Motor neuron (in vitro differentiated cells): ENCODE results near the gene CUL9. TPM values are rescaled to one million over a fixed set of nuclear protein-coding genes. Genes with fewer than 3 reads are reported as not detected.

Source experiments
- ATAC-seq, 8 experiments: fragments of 200-7000 bp; cut with Tn5 transposase; replicated peaks in 6 of 8; 2 replicates each; pipeline ENCODE4 v1.8.0; 2021; ENCODE audit warnings: mild to moderate bottlenecking in 8 of 8, moderate library complexity in 8 of 8
- H3K27ac ChIP-seq, 2 donors: fragments of 250-450 bp; sonication (Bioruptor Pico); 2 replicates each; pipeline ENCODE4 v1.9.0; 2021; ENCODE audit warnings: antibody characterized with exemption in 2 of 2, mild to moderate bottlenecking in 2 of 2, moderate library complexity in 1 of 2
- H3K4me1 ChIP-seq, 2 donors: fragments of 250-450 bp; sonication (Bioruptor Pico); replicated peaks in 1 of 2; 2 replicates each; pipeline ENCODE4 v1.6.1; 2021; ENCODE audit warnings: antibody characterized with exemption in 2 of 2, mild to moderate bottlenecking in 2 of 2, moderate library complexity in 1 of 2
- H3K4me3 ChIP-seq, 5 donors: fragments of 250-450 bp; sonication (Bioruptor Pico); 2 replicates each; pipeline ENCODE4 v1.9.0; 2021; ENCODE audit warnings: antibody characterized with exemption in 5 of 5, mild to moderate bottlenecking in 5 of 5, moderate library complexity in 4 of 5
- WGBS, 10 experiments: fragments of 450-650 bp; shearing (Covaris generic); methylation state at CpG; one replicate each; pipeline ENCODE4 v1.0.0; 2022; 5-methylcytosine and 5-hydroxymethylcytosine counted together
- in situ Hi-C, 9 experiments: fragments of 400-800 bp; cut with MboI; loops; one replicate each; pipeline ENCODE4 v1.15.0; 2021; ENCODE audit warnings: low sequenced_read_pairs in 9 of 9, low pct_unique_long_range_greater_than_20kb in 2 of 9; ENCODE audit not compliant: unreplicated experiment in 9 of 9
- total RNA-seq, 8 experiments: library from RNA; unstranded; fragments of 300-600 nt; gene quantifications; 2 replicates each; pipeline versions ENCODE4 v1.2.3 to v1.2.4, GENCODE V29; 2022

The CUL9 gene
- total RNA-seq, 8 experiments from 2014 or later = 15.3 to 70.3 (median 23.3) TPM

- in situ Hi-C loops = no loop called here
- Histone ChIP-seq H3K4me1 (no peaks in the 10 kb centered on the region), H3K4me3 (no peak overlapping the region), H3K27ac (no peak overlapping the region)
- WGBS, 10 experiments = 74 to 100% (median 90%) methylated on average over 1 to 2 of the region's 2 CpGs
- no peak for ATAC-seq
Observed at GRCh38 chr6:43207286-43207685, 25.3 kb downstream of the CUL9 start.

- H3K27ac ChIP-seq = no peak overlapping the region
- H3K4me3 ChIP-seq = no peak overlapping the region
- H3K4me1 ChIP-seq = no peaks in the 10 kb centered on the region
- no peak for ATAC-seq
- WGBS, 10 experiments = 17 to 83% (median 50%) methylated on average over 1 of the region's 1 CpG; no CpG with 5 or more reads in 5 of the 10 experiments
- in situ Hi-C loops = no loop called here
Observed at GRCh38 chr6:43211955-43212354, 30.0 kb downstream of the CUL9 start.

GRCh38 chr6:43213431-43213830, 31.4 kb downstream of the CUL9 start:
- no peak for ATAC-seq
- Histone ChIP-seq H3K27ac (no peak overlapping the region), H3K4me1 (no peaks in the 10 kb centered on the region), H3K4me3 (no peak overlapping the region)
- in situ Hi-C loops = no loop called here
- 50 to 92% (median 75%) methylated on average over 1 to 5 of the region's 11 CpGs; no CpG with 5 or more reads in 4 of the 10 experiments for WGBS, 10 experiments

- no peak for ATAC-seq
Observed at GRCh38 chr6:43215066-43215465, 33.1 kb downstream of the CUL9 start.

GRCh38 chr6:43216200-43216599, 34.2 kb downstream of the CUL9 start:
- no peaks in the 10 kb centered on the region for H3K4me1 ChIP-seq
- H3K4me3 ChIP-seq = no peak overlapping the region
- in situ Hi-C loops = no loop called here
- ATAC-seq = no peak
- H3K27ac ChIP-seq = no peak overlapping the region
- 69 to 90% (median 88%) methylated on average over 4 to 8 of the region's 12 CpGs; no CpG with 5 or more reads in 6 of the 10 experiments for WGBS, 10 experiments

More at GRCh38 chr6:43215066-43215465, 33.1 kb downstream of the CUL9 start:
- in situ Hi-C loops = no loop called here
- WGBS, 10 experiments = 80 to 100% (median 100%) methylated on average over 1 to 7 of the region's 8 CpGs; no CpG with 5 or more reads in 3 of the 10 experiments
- no peak overlapping the region for H3K27ac ChIP-seq
- no peaks in the 10 kb centered on the region for H3K4me1 ChIP-seq
- H3K4me3 ChIP-seq = no peak overlapping the region

GRCh38 chr6:43217351-43217750, 35.4 kb downstream of the CUL9 start:
- H3K4me1 ChIP-seq = no peaks in the 10 kb centered on the region
- H3K27ac ChIP-seq = no peak overlapping the region
- H3K4me3 ChIP-seq = no peak overlapping the region
- 20 to 100% (median 83%) methylated on average over 1 to 4 of the region's 5 CpGs; no CpG with 5 or more reads in 4 of the 10 experiments for WGBS, 10 experiments
- in situ Hi-C loops = no loop called here
- no peak for ATAC-seq

- Histone ChIP-seq H3K4me1 (no peaks in the 10 kb centered on the region), H3K4me3 (no peak overlapping the region), H3K27ac (no peak overlapping the region)
- WGBS, 10 experiments = 92 to 100% (median 94%) methylated on average over 1 to 3 of the region's 3 CpGs; no CpG with 5 or more reads in 5 of the 10 experiments
- in situ Hi-C loops = no loop called here
- no peak for ATAC-seq
Observed at GRCh38 chr6:43219119-43219518, 37.1 kb downstream of the CUL9 start.

- Histone ChIP-seq H3K4me3 (no peak overlapping the region), H3K4me1 (no peaks in the 10 kb centered on the region), H3K27ac (no peak overlapping the region)
- in situ Hi-C loops = no loop called here
- ATAC-seq = no peak
- 73 to 100% (median 90%) methylated on average over 1 to 7 of the region's 7 CpGs; no CpG with 5 or more reads in 1 of the 10 experiments for WGBS, 10 experiments
Observed at GRCh38 chr6:43219814-43220213, 37.8 kb downstream of the CUL9 start.

GRCh38 chr6:43220439-43220951, 38.5 kb downstream of the CUL9 start:
- 100% methylated on average over 3 of the region's 16 CpGs; no CpG with 5 or more reads in 9 of the 10 experiments for WGBS, 10 experiments
- no peak for ATAC-seq

GRCh38 chr6:43221046-43221972, 39.3 kb downstream of the CUL9 start:
- Histone ChIP-seq H3K4me1 (no peaks in the 10 kb centered on the region), H3K27ac (no peak overlapping the region), H3K4me3 (no peak overlapping the region)
- WGBS, 10 experiments = 50 to 83% (median 70%) methylated on average over 1 to 2 of the region's 20 CpGs; no CpG with 5 or more reads in 6 of the 10 experiments
- peak in 3 of 8 experiments; percentile 17 to 81 (median 25) for ATAC-seq
- in situ Hi-C loops = no loop called here

More at GRCh38 chr6:43220439-43220951, 38.5 kb downstream of the CUL9 start:
- in situ Hi-C loops = no loop called here
- Histone ChIP-seq H3K4me1 (no peaks in the 10 kb centered on the region), H3K4me3 (no peak overlapping the region), H3K27ac (no peak overlapping the region)

GRCh38 chr6:43222418-43223059, 40.5 kb downstream of the CUL9 start:
- Histone ChIP-seq H3K27ac (no peak overlapping the region), H3K4me1 (no peaks in the 10 kb centered on the region), H3K4me3 (no peak overlapping the region)
- in situ Hi-C loops = no loop called here
- ATAC-seq = peak in 1 of 8 experiments; percentile 37
- WGBS, 10 experiments = 65 to 100% (median 80%) methylated on average over 1 to 4 of the region's 15 CpGs; no CpG with 5 or more reads in 7 of the 10 experiments

GRCh38 chr6:43223175-43223574, 41.2 kb downstream of the CUL9 start:
- in situ Hi-C loops = no loop called here
- no peak for ATAC-seq
- no peak overlapping the region for H3K4me3 ChIP-seq
- 40 to 100% (median 83%) methylated on average over 1 to 7 of the region's 14 CpGs; no CpG with 5 or more reads in 4 of the 10 experiments for WGBS, 10 experiments
- no peaks in the 10 kb centered on the region for H3K4me1 ChIP-seq
- no peak overlapping the region for H3K27ac ChIP-seq
